ENCODE results near the gene MSANTD3.

Gene MSANTD3

DNA sequence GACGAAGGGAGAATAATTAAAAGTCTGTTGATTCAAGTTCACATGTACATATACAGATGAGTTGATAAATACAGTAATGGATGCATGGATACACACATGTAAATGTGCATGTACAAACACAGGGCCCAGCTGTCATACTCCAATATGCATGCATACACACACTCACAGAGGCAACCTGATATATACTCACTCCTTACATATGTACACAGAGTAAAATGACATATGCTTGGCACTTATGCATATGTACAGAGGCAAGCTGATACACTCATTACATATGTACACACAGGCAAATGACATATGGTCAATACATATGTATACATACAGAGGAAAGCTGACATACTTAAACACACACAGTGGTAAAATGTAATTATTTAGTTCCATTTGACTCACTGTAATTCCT, 38.8 kb downstream of the MSANTD3 start:
- no peak for DNase-seq (ENCODE audit: low spot score)

DNA sequence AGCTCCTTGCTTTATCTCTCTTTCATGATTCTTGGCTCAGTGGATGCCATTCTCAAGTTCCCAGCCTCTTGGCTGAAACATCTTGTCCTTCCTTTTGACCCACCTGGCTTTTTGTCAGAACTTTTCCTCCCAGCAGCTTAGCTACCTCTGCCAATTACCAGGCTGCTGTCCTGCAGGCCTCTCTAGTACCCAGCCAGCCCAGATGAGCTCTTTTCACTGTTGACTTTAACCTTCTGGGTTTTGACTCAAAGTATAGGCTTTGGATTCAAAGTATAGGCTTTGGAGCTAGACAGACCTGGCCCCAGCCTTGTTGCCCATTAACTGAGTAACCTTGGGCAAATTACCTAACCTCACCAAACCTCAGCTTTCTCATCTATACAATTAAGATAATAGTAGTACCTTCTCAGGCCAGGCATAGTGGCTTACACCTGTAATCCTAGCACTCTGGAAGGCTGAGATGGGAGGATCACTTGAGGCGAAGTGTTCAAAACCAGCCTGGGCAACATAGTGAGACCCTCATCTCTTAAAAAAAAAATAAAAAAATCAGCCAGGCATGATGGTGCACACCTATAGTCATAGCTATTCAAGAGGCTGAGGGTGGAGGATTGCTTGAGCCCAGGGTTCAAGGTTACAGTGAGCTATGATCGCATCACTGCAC, 39.4 kb downstream of the MSANTD3 start:
- DNase-seq (ENCODE audit: low spot score): no peak

- DNase-seq (ENCODE audit: low spot score): no peak
Measured at GRCh38 chr9:100466829-100467221, 39.9 kb downstream of the MSANTD3 start.

DNA sequence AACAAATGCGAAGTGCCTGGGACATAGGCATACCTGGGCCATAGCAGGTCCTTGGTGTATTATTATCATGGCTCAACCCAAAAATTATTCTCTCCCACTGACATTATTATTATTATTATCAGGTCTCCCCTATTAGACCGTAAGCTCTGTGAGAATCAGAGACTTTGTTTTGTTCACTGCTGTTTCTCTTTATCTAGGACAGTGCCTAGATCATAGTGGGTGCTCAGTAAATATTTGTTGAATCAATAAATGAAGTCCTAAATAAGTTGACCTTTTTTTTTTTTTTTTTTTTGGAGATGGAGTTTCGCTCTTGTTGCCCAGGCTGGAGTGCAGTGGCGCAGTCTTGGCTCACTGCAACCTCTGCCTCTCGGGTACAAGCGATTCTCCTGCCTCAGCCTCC, 41.1 kb downstream of the MSANTD3 start:
- DNase-seq (ENCODE audit: low spot score): no peak

DNA sequence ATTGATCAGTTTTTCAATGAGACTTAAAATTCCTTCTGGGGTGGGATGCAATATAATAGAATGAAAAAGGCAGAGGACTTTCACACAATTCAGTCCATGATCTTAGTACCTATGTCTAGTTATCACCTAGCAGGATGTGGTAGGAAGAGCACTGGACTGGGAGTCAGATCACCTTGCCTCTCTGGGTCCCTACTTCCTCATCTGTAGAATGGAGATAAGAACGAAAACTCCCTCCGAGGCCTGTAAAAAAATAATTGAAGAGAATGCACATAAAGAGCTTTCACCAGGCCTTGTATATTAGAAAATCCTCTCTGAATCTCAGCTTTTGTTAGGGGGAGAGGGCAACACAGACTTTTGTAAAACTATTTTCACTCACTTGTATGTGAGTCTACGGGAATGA, 45.3 kb downstream of the MSANTD3 start:
- DNase-seq (ENCODE audit: low spot score): no peak

DNA sequence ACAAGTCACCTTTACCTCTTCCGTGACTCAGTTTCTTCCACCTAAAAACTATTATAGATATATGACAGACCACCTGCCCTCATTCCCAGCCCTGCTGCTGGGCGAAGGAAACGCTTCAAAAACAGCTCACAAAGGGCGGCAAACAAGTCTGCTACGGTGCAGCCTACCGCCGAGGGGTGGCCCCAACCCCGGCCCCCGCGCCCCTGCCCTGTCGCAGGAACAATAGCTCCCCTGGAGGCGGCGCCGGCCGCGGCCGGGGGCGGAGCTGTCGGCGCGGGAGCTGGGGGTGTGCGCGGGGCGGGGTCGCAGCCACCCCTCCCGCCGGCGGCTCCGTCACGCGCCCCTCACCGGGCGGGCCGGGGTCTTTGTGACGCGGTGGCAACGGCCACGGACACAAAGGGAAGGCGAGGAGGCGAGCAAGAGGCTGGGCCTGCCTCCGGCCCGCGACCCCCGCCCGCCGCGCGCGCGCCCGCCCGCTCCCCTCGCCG, 45.9 kb downstream of the MSANTD3 start, which contains the start of gene TMEFF1:
Gene TMEFF1 (plus strand): TSS at position 362 of the 488 bp plus-strand sequence. CDS start 396 bp downstream, outside the sequence.
- DNase-seq (ENCODE audit: low spot score): peak; percentile 23

DNA sequence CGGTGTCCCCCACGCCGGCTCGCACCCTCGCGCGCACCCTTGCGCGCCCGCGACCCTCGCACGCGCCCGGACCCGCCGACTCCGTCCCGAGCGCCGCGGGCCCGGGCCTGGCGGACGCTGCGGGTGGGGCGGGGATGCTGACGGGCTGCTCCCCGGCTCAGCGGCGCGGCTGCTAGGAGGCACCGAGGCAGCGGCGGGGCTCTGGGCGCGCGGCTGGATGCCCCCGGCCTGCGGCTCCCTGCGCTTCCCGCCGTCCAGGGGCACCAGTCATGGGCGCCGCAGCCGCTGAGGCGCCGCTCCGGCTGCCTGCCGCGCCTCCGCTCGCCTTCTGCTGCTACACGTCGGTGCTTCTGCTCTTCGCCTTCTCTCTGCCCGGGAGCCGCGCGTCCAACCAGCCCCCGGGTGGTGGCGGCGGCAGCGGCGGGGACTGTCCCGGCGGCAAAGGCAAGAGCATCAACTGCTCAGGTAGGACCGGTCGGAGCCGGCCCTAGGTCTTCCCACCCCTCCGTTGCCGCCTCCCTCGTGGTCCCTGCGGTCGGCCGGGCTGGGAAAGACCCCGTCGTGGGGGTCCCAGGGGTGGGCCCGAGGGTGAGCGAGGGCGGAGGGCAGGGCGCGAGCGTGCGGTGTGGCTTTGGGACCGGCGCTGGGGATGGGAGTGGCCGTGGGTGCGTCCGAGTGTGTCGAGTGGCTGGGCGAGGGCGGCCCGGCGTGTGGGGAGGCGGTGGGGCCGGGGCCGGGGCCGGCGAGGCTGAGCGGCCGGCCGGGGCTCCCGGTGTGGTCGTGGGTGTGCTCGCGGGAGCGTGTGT, 46.5 kb downstream of the MSANTD3 start:
- peak; percentile 9 for DNase-seq (ENCODE audit: low spot score)

DNA sequence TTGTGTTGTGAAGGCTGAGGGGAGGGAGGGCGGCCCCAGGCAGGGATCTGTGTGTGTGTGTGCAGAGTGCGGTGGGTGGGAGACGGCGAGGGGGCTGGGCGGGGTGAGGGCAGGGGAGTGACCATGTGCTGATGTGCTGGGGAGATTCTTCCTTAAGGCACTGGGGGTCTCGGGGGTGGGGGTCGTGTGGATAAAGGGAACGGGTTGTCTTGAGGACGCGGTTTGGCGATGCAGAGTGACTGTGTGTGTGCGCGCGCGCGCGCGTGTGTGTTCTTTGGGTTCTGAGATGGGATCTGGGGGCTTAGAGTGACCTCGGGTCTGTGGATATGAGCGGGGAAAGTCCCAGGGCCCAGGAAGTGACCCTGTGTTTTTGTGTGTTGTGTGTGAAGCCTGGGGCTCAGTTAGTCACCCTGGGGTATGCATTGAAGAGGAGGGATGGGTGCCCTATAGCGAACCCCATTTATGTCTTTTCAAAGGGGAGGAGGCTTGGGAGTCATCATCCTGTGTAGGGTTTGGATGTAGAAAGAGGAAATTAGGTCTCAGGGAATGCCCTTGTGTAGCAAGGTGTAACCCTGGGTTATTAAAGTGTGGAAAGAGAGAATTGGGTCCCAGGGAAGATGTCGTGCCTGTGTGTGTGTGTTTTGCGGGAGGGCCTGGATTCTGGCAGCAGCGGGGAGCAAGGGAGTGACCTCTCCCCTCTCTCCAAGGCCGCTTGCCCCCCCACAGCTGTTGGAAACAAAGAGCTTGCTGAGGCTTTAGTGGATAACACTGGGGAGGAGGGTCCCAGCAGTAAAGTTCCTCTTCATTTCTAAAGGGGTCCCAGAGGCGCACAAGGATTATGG, 47.4 kb downstream of the MSANTD3 start:
- DNase-seq (ENCODE audit: low spot score): no peak

GRCh38 chr9:100474924-100475276, 48.0 kb downstream of the MSANTD3 start:
- no peak for DNase-seq (ENCODE audit: low spot score)

GRCh38 chr9:100477241-100477640, 50.3 kb downstream of the MSANTD3 start:
- no peak for DNase-seq (ENCODE audit: low spot score)

DNA sequence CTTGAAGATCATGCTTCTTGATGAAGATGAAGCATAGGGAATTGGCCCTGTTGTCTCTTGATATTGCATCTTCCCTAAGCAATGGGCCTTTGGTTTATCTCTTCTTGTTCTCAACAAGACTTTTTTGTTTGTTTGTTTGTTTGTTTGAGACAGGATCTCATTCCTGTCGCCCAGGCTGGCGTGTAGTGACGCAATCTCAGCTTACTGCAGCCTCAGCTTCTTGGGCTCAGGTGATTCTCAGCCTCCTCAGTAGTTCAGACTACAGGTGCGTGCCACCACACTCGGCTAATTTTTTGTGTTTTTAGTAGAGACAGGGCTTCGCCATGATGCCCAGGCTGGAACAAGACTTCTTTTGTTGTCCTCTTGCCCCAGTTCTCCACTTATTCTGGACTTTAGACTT, 51.2 kb downstream of the MSANTD3 start:
- no peak for DNase-seq (ENCODE audit: low spot score)

DNA sequence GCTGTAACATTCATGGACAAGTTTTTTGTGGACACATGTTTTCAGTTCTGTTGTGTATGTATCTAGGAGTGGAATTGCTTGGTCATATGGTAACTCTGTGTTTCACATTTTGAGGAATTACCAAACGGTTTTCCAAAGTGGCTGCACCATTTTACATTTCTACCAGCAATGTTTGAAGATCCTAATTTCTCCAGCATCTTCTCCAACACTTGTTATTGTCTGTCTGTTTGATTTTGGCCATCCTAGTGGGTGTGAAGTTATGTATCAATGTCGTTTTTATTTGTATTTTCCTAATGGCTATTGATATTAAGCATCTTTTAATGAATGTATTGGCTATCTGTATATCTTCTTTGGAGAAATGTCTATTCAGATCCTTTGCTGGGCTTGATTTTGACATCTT, 52.9 kb downstream of the MSANTD3 start:
- no peak for DNase-seq (ENCODE audit: low spot score)

GRCh38 chr9:100485196-100485595, 58.3 kb downstream of the MSANTD3 start:
- DNase-seq (ENCODE audit: low spot score): no peak

- no peak for DNase-seq (ENCODE audit: low spot score)
Measured at GRCh38 chr9:100486479-100487176, 59.7 kb downstream of the MSANTD3 start.

DNA sequence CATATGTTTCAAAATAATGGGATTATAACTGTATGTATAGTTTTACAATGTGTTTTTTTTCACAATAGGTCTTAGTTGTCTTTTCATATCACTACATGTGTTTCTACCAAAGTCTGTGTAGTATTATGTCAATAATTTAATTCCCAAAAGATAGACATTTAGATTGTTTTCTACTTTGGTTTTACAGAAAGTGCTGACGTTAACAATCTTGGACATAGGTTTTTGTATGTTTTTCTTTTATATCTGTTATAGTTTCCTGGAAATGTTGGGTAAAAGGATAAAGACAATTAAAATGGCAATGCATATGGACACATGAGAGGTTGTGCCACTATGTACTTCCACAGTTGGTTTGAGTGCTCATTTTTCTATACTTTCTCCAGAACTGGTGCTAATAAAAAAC, 61.2 kb downstream of the MSANTD3 start:
- DNase-seq (ENCODE audit: low spot score): no peak

GRCh38 chr9:100489836-100490235, 62.9 kb downstream of the MSANTD3 start:
- DNase-seq (ENCODE audit: low spot score): no peak

DNA sequence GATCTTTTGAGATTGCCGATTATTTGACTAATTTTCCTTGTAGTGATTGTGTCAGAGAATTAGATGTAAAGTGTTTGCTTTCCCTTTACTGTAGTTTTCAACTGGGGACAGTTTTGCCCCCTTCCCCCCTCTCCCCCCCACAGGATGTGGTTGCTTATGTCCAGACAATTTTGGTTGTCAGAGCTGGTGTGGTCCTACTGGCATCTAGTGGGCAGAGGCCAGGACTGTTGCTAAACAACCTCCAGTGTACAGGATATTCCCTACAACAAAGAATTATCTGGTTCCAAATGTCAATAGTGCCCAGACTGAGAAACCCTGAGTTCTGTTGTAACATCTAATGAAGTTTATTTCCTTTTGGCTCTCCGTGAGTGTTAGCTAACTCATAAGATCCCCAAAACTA, 66.0 kb downstream of the MSANTD3 start:
- DNase-seq (ENCODE audit: low spot score): no peak

DNA sequence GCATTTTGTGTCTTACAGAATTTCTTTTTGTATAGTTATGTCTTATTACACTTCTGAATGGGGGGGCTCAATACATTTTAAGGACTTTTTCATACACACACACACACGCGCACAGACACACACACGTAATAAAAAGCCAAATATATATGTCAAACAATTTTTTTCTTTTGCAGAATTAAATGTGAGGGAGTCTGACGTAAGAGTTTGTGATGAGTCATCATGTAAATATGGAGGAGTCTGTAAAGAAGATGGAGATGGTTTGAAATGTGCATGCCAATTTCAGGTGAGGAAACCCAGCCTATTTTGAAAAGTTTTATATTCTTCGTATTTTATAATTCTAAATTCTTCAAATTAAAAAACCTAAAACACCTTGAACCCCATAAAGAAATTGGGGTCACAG, 71.6 kb downstream of the MSANTD3 start:
- DNase-seq (ENCODE audit: low spot score): no peak

- DNase-seq (ENCODE audit: low spot score): no peak
Measured at GRCh38 chr9:100499460-100499859, 72.5 kb downstream of the MSANTD3 start.

DNA sequence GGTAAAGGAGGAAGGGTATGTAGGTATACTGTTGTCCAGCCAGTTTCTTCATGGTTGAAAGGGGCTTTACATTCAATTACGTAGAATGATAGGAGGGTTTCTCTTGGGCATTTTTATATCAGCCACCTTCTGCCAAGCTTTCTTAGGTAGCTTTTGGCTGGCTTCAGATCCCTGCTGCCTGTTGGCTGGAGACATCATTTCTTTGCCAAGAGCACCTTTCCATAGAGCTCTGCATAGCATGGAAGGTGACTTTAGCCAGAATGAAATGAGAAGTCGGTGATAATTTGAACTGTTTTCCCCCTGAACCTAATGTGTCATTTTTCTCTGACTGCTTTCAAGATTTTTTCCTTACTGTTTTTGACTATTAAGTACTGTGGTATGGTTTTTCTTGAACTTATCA, 72.9 kb downstream of the MSANTD3 start:
- DNase-seq (ENCODE audit: low spot score): no peak
